Spleen (tissue), 7 donors: ENCODE results near the gene AGPS.

ENCODE experiments used
- CTCF ChIP-seq, 11 experiments: fragments of 200-600 bp in 7 of 11; fragments of 450-650 bp in 4 of 11; sonication (generic) in 4 of 11; IDR thresholded peaks in 8 of 11; conservative IDR thresholded peaks in 3 of 11; 1 replicate in 7 of 11; 2 replicates in 4 of 11; pipeline versions ENCODE4 v1.4.0 to v1.8.0; 2016 to 2021; ENCODE audit warnings: antibody characterized with exemption in 11 of 11, inconsistent platforms in 4 of 11, mild to moderate bottlenecking in 1 of 11
- POLR2A ChIP-seq, 3 donors: fragments of 450-650 bp; IDR thresholded peaks; one replicate each; pipeline ENCODE4 v1.5.1; 2017; ENCODE audit warnings: antibody characterized with exemption in 3 of 3, mild to moderate bottlenecking in 1 of 3
- donor health status: DM: no; HTN: no; CAD: no; lungs with moderate emphysema.
- donor health status: DM: no; HTN: no; CAD: no.
- donor health status: DM: no; HTN: no; CAD: no.

DNA sequence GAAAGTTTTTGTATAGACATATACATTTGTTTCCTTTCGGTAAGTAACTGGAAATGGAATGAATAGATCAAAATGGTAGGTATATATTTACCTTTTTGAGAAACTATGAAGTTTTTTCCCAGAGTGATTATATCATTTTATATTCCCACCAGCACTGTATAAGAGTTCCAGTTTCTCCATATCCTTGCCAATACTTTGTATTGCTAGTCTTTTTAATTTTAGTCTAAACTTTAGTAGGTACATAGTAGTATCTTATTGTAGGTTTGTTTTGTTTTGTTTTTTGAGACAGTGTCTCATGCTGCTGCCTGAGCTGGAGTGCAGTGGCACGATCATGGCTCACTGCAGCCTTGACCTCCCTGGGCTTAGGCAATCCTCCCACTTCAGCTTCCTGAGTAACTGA, 56.6 kb downstream of the AGPS start:
- TF ChIP-seq CTCF (IDR thresholded peaks at IDR 0.05 in 8 of 11, conservative IDR thresholded peaks at IDR 0.05 in 3 of 11) (no peak), POLR2A (IDR thresholded peaks at IDR 0.05) (no peak)
